ENCODE results near the gene YJU2. TPM values are rescaled to one million over a fixed set of nuclear protein-coding genes. Genes with fewer than 3 reads are reported as not detected.

YJU2 gene
- total RNA-seq, 1 donor from 2014 or later, result 24.2 TPM

Other genes starting within 250 kb of the YJU2 start
- gene PIAS4, start 239.3 kb upstream of the YJU2 start, total RNA-seq, result 29.8 and 34.4 TPM in 2 replicates
- gene ZBTB7A, start 180.2 kb upstream of the YJU2 start, total RNA-seq, result 38.3 and 41.6 TPM in 2 replicates
- 135 and 138 TPM in 2 replicates for gene MAP2K2, start 123.0 kb upstream of the YJU2 start, total RNA-seq
- 0.84 and 1.3 TPM in 2 replicates for gene CREB3L3, start 93.4 kb upstream of the YJU2 start, total RNA-seq
- 34.4 and 35.6 TPM in 2 replicates for gene SIRT6, start 64.5 kb upstream of the YJU2 start, total RNA-seq
- gene ANKRD24, start 64.4 kb upstream of the YJU2 start, total RNA-seq, result 0.43 and 0.52 TPM in 2 replicates
- 2.6 and 2.8 TPM in 2 replicates for gene EBI3, start 17.6 kb upstream of the YJU2 start, total RNA-seq
- gene SHD, start 32.2 kb downstream of the YJU2 start, total RNA-seq, result not detected in 2 replicates
- gene TMIGD2, start 55.3 kb downstream of the YJU2 start, total RNA-seq, result 20.1 and 20.9 TPM in 2 replicates
- 12.6 and 13.8 TPM in 2 replicates for gene FSD1, start 57.5 kb downstream of the YJU2 start, total RNA-seq
- gene STAP2, start 91.7 kb downstream of the YJU2 start, total RNA-seq, result 10.4 and 10.6 TPM in 2 replicates
- gene MPND, start 96.5 kb downstream of the YJU2 start, total RNA-seq, result 22.7 and 24.8 TPM in 2 replicates
- gene SH3GL1, start 153.5 kb downstream of the YJU2 start, total RNA-seq, result 60.4 and 63.9 TPM in 2 replicates
- 96.5 and 102 TPM in 2 replicates for gene CHAF1A, start 155.6 kb downstream of the YJU2 start, total RNA-seq
- gene UBXN6, start 210.7 kb downstream of the YJU2 start, total RNA-seq, result 40.8 and 41.4 TPM in 2 replicates
- 58.8 and 63.3 TPM in 2 replicates for gene HDGFL2, start 225.2 kb downstream of the YJU2 start, total RNA-seq